Stimulated activated CD8-positive, alpha-beta memory T cell treated with anti-CD3 and anti-CD28 coated beads, Interleukin-7, amount 100 ng/mL, for 4 hours (primary cell): ENCODE measurements around the gene AGBL4.

Source experiments
- DNase-seq, 2 donors: peaks; one replicate each; pipeline ENCODE4 v3.0.0-alpha.2; 2020; ENCODE audit warnings: low read depth in 2 of 2

AGBL4 gene

DNA sequence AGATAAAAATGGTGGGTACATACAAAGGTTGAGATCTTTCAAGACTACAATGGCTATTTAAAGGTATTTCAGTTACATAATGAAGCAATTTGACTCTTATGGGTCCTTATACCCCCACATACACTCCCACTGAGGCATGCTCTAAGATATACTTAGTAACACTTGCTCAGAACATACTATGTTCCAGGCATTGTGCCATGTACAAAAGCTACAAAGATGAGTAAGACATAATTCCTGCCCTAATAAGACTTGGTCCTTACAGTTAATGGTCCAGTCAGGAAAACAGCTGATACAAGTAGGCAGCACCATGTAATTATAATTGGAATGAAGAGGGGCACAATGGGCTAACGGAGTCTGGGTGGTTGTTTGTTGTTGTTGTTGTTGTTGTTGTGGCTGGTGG lies 1080.4 kb downstream of the AGBL4 start:
- DNase-seq, result no peak

DNA sequence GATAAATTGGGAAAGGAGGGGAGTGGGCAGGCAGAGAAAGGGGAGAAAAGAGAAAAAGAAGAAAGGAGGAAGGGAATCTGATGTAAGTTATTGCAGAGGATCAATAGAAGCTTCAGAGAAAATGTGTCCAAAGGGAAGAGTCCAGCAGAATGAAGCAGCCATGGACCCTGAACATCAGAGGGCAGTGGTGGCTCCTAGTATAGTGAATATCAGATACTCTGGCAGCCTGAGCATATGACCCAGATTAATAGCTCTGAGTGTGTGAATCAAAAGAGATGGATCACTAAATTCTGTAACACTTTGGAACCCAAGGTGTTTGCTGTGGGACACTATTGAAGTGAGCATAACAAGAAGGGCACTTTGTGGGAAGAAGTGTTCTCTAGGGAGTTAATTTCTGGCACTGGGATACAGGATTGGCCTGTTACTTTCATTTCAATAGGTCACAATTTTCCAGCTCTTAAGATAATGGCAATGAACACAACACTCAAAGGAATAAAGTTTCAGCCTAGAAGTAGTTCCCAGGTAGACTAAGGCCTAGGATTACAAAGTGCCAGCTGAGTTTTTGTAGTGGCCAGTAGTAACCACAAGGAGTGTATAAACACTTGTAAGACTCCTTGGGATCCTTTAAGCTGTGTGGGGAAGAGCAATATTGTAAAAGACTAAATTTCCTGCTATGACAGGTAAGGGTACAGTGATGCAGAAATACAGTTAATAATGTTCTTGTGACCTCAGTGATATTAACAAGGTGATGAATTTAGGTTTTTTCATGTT lies 1082.6 kb downstream of the AGBL4 start:
- no peak for DNase-seq

DNA sequence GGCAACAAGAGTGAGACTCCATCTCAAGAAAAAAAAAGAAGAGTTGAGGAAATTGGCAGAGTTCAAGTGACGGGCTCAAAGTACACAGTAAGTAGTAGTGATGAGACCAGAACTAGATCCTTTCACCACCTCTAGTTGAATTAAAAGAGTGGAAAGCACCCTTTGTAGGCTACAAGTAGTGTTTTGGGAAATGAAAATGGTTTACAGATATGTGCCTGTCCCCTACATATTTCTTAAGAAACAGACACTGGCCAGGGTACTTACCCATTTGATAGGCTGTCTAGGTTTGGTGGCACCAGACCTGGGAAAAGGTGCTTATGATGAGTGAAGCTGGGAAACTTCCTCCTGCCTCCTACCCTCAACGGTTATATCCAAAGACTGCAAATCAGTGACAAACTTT lies 1083.4 kb downstream of the AGBL4 start:
- DNase-seq, result no peak

DNA sequence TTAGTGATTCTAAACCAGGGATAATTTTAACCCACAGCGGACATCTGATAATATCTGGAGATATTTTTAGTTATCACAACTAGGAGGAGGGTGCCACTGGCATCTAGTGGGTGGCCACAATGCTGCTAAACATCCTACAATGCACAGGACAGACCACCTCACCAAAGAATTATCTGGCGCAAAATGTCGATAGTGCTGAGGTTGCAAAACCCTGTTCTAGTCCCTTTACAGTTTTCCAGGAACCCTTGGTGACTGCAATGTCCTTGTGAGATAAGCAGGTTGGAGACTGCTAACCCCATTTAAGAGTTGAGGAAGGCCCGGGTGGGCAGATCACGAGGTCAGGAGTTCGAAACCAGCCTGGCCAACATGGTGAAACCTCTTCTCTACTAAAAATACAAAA lies 1083.9 kb downstream of the AGBL4 start:
- DNase-seq, result no peak

DNA sequence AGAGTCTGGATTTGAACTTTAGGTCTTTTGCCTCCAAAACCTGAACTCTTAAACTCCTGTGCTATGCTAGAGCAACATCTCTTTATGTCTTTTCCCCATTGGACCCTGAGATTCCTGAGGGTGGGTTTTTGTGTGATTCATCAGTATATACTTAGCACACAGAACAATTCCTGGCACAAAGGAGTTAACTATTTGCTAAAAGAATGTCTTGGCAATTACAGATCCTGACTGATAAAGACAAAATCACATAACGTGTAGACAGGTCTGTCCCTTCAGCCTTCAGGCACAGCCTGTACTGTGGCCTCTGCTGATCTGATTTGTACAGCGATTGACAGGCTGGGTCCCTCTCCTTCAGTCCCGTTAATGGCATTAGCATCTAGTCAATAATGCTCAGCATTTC lies 1084.7 kb downstream of the AGBL4 start:
- DNase-seq, result no peak

DNA sequence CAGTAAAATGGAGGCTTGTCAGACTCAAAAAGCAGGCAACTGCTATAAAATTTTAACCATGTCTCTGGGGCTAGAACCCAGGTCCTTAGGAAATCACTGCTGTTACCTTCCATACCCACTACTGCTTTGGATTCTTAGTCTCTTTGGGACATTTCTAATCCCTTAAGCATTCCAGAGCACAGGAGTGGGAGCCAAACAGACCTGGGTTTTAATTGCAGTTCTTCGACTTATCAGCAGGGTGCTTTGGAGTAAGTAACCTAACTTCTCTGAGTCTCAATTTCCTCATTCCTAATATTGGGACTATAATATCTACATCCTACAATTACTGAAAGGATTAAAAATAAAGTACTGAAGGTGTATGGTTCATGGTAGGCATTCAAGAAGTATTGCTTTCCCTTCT lies 1086.0 kb downstream of the AGBL4 start:
- no peak for DNase-seq

DNA sequence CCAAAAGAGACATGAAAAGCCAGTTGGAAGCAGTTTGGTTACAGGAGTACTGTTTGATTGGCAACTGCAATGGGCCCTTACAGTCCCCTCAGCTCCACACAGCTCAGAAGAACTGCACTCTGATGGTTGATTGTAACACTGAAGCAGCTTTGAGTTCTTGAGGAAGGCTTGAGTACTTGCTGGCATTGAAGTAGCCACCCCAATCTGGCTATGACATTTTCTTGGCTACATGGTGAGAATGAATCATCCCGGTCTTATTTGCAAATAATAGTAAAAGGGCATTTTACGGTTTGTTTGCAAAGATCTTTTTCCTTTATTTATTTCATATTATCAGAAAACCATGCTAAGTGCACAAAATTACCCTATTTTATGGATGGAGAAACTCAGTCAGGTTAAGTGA lies 1087.3 kb downstream of the AGBL4 start:
- DNase-seq, result no peak

DNA sequence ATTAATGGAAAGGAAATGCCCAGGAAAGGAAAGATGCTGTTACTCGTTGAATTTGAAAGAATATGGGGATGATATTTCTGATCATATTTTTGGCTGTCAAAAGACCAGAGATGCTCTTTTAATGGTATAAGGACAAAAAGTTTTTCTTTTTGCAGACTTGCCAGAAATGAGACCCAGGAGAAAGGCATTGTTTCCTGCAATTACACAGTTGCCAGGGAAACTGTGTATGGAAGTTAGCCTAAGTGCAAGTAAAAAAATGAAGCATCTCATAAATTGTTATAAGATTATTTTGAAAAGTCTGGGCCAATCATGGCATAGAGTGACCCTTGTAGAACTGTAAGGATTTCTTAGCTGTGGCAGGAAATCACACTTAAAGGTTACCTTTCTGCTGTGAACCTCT lies 1091.4 kb downstream of the AGBL4 start:
- no peak for DNase-seq

DNA sequence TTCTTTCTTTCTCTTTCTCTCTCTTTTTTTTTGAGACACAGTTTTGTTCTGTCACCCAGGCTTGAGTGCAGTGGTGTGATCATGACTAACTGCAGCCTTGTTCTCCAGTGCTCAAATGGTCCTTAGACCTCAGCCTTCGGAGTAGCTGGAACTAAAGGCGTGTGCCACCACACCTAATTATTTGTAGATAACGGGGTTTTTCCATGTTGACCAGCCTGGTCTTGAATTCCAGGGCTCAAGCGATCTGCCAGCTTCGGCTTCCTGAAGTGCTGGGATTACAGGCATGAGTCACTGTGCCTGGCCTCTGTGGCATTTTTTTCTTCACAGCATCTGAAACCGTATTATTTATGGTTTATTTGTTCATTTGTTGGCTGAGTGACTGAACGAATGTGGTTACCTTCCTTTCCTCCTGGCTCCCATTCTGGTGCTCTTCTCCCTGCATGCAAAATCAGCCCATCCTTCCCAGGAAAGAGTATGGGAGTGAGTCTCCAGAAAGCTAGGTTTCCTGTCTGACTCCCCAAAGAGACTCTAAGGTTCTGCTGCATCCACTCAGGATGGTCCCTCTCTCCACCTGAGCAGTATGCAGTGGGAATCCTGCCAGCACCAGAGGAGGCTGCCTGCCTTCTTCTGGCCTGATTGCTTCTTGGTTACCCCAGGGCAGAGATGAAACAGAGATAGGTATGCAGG lies 1092.1 kb downstream of the AGBL4 start:
- DNase-seq, result no peak

DNA sequence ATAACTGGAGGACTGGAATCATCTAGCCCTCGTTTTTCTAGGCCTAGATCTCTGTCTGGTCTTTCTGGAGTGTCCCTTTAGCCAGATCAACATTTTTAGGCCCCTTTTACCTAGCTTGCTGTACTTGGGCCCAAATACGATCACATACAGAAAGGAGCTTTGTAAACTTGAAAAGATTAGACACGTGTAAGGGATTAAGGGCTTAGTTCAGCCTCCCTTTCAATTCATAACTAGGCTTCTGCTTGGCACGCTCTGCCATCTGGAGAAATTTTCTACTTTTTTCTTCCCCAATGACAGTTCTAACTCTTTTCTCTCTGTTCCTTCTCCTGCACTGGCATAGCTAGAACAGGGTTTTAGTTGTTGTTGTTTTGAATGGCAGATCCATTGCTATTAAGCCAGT lies 1093.7 kb downstream of the AGBL4 start:
- DNase-seq, result no peak

DNA sequence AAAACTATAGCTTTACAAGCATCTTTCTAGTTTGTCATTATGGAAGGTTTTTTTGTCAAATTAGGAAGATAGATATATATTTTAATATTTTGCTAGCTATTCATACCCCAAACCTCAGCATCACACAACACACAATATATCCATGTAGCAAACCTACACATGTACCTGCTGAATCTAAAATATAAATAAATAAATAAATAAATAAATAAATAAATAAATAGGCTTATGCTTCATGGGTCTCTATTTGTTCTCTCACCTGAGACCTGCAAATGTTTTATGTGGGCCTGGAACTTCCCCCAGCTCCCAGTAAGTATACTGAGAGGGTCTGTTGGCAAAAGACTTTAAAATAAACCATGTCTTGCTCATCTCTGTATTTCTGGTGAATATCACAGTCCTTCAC lies 1099.7 kb downstream of the AGBL4 start:
- no peak for DNase-seq

DNA sequence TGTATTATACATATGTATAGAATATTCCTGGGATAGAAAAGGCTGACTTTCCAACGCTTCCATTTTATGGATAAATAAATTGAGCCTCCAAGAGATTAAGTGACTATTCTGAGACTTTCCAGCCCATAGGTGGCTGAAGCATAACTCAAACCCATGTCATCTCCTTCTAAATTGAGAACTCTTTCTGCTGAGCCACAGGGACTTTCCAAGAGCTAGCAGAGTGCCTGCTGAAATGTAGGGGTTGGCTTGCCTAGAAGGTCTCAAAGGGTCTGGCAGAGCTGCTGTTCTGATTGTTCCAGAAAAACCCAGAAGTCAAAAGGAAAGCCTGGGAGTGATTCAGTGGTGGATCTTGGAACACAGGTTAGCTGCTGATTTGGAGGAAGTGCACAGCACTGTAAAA lies 1100.6 kb downstream of the AGBL4 start:
- no peak for DNase-seq

DNA sequence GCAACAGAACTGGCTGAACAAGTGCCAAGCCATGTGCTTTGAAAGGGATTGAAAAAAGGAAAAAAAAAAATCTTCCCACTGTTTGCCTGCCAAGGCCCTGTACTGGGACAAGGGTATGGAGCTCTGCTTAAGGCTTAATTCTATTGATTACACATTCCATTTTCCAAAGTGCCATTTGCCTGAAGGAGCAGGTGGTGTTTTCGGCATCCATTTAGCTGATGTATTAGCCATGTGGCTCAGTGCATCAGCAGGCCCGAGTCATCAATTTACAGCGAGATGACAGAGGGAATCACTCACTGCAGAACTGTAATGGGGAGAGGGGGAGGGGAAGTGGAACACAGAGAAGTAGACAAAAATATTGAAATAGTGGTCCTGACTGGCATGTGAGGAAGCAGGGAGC lies 1102.9 kb downstream of the AGBL4 start:
- DNase-seq, result no peak

DNA sequence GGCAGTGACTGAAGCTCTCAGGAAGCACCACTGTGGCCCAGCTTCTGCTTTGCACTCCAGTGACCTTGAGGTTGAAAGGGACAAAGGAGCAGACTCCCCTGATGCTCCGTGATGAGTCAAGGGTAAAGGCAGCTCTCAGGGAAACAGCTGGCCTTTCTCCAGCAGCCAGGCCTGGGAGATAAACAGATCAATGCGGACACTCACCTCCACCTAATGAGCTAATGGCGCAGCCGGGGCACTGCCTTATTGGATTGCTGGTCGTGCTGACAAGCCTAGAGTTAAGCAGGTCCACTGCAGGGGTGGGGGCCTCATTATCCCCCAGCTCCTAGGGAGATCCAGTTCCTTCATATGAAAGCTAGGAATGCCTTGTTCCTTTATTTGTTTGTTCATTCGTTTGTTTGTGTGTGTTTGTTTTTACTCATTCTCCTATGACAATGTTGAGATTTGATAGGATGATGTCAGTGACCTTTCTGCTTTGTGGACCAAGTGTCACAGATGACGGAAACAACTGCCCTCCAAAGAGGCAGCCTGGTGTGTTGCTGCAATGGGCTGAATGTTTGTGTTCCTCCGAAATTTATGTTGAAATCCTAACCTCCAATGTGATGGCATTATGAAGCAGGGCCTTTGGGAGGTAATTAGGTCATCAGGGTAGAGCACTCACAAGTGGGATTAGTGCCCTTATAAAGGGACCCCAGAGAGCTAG lies 1105.7 kb downstream of the AGBL4 start:
- DNase-seq, result no peak

DNA sequence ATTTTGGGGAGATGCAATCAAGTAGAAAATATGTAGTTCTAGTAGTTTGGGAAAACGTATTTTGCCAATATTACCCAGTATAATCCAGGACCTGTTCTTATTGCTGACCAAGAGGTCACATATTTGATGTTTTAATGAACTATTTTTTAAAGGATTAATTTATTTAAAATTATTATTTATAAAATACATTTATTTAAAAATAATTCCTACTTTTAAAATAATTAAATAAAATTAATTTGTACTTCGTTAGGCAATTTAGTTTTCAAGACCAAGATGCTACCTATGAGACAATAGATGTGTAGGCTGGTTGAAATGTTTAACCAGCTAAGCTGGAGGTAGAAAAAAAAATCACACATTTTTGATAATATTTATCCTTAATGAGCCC lies 1106.7 kb downstream of the AGBL4 start:
- DNase-seq, result no peak

DNA sequence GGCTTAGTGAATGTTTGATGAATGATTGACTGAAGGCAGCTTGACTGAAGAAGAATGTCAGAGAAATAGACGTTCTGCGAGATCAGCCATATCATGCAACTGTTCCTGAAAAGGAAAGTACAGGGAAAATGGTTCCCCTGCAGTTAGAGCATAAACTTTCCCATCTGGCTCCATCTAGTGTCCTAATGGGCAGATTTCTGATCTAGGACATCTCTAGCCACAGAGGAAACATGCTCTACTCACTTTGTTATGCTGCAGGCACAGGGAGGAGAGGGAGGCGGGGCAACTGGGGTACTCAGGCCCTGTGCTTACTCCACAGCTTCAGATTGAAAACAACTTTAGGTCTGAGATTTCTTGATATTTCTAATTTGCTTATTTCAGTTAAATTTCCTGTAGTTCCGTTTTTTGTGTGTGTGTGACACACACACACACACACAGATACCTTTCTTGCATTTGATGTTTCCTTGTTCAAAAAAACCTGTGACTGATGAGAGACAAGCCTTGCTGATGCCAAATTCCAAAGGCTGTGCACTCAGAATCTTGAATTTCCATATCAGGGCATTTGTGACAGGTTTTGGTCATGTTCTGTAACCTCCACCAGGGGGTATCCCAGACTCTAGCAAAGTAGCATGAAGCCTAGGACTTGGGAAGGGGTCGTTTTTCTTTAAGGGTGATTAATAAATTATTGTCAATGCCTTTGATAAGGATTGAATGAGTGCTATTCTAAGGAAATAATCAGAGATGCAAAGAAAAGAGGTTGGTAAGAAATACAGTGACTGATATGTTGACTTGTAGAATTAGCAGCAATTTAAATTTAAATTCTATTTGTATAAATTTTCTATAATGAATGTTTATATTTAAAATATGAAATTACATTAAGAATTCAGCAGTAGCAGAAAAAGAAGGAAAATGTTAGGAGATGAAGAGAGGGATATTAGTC lies 1107.4 kb downstream of the AGBL4 start:
- DNase-seq, result no peak

DNA sequence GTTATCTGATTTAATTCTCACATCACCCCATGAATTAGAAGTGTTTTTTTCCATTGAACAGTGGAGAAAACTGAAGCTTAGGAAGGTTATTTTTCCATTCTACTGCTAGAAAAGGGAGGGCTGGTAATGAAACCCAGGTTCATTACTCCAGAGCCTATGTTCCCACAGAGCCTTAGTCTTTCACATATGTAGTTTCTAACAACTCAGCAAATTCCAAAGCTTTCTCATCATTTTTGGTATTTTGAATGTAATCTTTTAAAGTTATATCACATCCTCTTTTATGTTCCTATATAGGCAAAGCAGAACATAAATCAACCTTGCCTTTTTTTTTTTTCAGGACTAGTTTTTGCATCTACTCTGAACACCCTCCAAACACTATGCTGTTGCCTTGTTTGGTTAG lies 1115.1 kb downstream of the AGBL4 start:
- no peak for DNase-seq

DNA sequence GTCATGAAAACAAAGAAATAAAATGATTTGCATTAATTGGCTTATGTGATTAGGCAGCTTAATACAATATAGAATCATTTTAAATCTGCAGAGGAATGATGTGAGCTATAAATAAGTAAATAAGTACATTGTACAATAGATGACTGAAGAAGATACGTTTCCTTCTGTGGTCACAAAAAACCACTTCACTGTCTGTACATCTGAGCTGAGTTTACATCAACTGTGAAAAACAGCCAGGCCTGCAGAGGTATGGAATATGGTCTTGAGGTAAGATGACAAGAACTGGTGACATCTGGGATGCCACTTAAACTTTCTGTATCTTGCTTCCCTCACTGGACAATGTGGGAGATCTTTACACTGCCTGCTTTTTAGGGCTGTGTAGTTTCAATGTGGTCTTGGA lies 1117.0 kb downstream of the AGBL4 start:
- no peak for DNase-seq

DNA sequence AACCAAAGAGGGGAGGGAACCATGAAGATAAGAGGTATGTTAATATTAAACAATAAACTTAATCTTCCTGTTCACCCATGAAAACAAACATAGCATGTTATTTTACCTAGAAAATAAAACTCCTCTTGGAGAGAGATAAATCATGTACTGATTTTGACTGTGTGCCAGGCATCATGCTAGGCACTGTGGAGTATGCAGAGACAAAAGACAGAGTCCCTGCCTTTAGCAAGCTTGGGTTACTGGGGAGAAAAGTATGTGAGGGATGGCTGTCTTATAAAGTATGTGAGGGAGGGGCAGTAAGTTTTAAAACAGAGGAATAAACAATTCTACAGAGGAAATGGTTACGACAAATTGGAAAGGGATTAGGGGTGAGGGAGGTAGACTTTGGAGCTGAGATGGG lies 1117.6 kb downstream of the AGBL4 start:
- DNase-seq, result no peak

DNA sequence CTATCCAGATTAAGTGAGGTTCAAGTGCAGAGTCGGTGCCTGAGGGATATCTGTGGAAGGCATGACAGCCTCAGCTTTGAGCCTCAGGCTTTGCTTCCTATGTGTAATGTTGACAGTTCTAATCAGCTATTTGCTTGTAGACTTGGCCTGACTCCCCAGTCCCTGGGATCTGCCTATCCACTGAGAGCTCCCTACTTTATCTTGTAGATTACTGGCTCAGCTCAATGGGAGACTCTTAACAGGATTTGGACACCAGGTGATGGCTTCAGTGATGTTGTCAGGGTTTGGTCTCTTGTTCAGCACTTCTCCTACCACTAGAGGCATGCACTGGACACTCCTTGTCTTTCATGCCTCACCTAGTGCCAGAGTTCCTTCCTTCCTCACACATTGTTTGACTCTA lies 1120.5 kb downstream of the AGBL4 start:
- no peak for DNase-seq

DNA sequence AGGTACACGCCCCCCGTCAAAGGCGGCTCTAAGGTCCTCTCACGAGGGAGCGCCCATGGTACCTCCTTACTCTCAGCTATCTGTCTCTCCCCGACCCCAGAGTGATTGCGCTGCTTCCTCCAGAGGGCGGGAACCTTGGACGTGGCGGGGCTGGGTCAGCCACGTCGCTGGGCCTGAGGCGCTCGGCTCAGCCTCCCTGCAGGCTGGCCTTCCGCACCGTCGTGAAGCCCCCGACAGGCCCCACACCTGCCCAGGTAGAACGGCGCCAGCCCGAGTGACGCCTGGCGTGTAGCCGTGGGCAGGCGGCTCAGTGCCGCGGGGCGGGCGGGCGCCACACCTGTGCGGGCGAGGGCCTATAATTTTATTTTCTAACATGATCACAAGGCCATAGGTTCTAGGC lies 1124.9 kb downstream of the AGBL4 start:
- no peak for DNase-seq

DNA sequence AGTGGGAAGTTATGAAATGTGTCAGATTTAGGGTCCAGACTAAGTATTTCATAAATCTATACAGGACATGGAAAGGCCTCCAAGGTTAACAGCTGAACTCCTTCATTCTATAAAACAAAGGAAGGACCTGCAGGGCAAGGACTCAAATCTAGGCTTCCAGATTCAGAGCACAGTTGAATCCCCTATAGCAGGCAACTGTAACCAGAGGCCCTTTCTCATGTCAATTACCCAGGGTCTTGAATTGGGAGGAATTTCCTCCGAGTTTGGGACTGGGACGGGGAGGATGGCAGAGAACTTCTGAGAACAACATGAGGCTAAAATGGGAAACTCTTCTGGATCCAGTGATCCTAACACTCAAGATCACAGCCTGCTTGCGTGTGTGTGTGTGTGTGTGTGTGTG lies 1134.1 kb downstream of the AGBL4 start:
- DNase-seq, result no peak
